CD1c-positive myeloid dendritic cell (primary cell): Measurements from ENCODE around the gene PEAK1.
A peak's percentile ranks its signal among the peaks of the same experiment; 100 is the strongest.
"Not testable (repeated sequence)": the region's sequence is repeated elsewhere in the genome, so short reads cannot be mapped to it uniquely, and the experiment has no call there.

Experiments
- DNase-seq: peaks from one replicate; pipeline ENCODE4 v3.0.0-alpha.2; 2016; ENCODE audit errors: extremely low spot score

The PEAK1 gene

GRCh38 chr15:77420610-77421369 lies 886 bp upstream of the PEAK1 start, which contains the start of gene HMG20A:
Gene HMG20A, plus strand, starts transcription at chr15:77420888. Its CDS starts 37,520 bp downstream, at chr15:77458408.
- peak; percentile 85 for DNase-seq

- peak; percentile 32 for DNase-seq
These were observed 703 bp downstream of the PEAK1 start for GRCh38 chr15:77418966-77419835.

- DNase-seq, result no peak
These were observed 1.4 kb downstream of the PEAK1 start for GRCh38 chr15:77418391-77418965.

GRCh38 chr15:77417602-77418001 lies 2.3 kb downstream of the PEAK1 start:
- no peak for DNase-seq

- DNase-seq, result no peak
These were observed 3.0 kb downstream of the PEAK1 start for GRCh38 chr15:77416954-77417353.

GRCh38 chr15:77416148-77416455 lies 3.8 kb downstream of the PEAK1 start:
- DNase-seq, result peak; percentile 3

GRCh38 chr15:77415450-77416147 lies 4.3 kb downstream of the PEAK1 start:
- no peak for DNase-seq

GRCh38 chr15:77414789-77415442 lies 5.0 kb downstream of the PEAK1 start:
- no peak for DNase-seq

GRCh38 chr15:77413699-77414349 lies 6.1 kb downstream of the PEAK1 start:
- no peak for DNase-seq

GRCh38 chr15:77412972-77413698 lies 6.8 kb downstream of the PEAK1 start:
- no peak for DNase-seq

GRCh38 chr15:77411619-77411976 lies 8.3 kb downstream of the PEAK1 start:
- no peak for DNase-seq

GRCh38 chr15:77410701-77411618 lies 8.9 kb downstream of the PEAK1 start:
- DNase-seq, result no peak

GRCh38 chr15:77410157-77410500 lies 9.8 kb downstream of the PEAK1 start:
- DNase-seq, result not testable (repeated sequence)

GRCh38 chr15:77409259-77410156 lies 10.4 kb downstream of the PEAK1 start:
- peak; percentile 58 for DNase-seq

GRCh38 chr15:77406846-77407245 lies 13.1 kb downstream of the PEAK1 start:
- DNase-seq, result no peak

GRCh38 chr15:77406173-77406759 lies 13.6 kb downstream of the PEAK1 start:
- peak; percentile 8 for DNase-seq

- peak; percentile 5 for DNase-seq
These were observed 17.0 kb downstream of the PEAK1 start for GRCh38 chr15:77402740-77403379.
